OCI-LY7 (cell line): ENCODE data around the gene DAGLA.

Experiments used
- EZH2phosphoT487 ChIP-seq: fragments of 200-600 bp; sonication (generic); IDR thresholded peaks from 2 replicates; pipeline ENCODE4 v1.6.1; 2018; ENCODE audit warnings: low read depth, borderline replicate concordance, mild to moderate bottlenecking, mixed run types, antibody characterized with exemption, low read length, moderate library complexity, mixed read lengths
- TF ChIP-seq, protein P1 (sequence below): fragments of 200-600 bp; sonication (generic); conservative IDR thresholded peaks from 2 replicates; pipeline ENCODE4 v1.5.1; 2014; ENCODE audit warnings: mild to moderate bottlenecking, antibody characterized with exemption, low read length, moderate library complexity, mixed read lengths

DNA sequence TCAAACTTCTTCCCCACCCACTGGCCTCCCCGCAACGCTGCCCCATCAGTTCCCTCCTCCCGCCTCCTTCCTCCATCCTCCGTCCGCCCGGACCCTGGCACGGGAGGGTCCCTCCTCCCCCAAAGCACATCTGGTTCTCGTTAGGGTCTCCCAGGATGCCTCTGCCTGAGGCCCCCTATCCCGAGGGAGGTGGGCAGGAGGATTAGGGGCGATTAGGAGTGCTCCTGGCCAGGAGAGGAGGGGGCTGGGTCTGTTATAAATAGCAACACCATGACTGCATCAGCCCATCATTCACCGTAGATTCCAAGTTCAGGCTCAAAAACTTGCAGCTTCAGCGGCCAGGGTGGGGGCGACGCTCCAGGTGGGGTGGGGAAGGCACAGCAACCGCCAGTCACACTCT, 82.6 kb downstream of the DAGLA start:
- TF ChIP-seq, protein P1, sequence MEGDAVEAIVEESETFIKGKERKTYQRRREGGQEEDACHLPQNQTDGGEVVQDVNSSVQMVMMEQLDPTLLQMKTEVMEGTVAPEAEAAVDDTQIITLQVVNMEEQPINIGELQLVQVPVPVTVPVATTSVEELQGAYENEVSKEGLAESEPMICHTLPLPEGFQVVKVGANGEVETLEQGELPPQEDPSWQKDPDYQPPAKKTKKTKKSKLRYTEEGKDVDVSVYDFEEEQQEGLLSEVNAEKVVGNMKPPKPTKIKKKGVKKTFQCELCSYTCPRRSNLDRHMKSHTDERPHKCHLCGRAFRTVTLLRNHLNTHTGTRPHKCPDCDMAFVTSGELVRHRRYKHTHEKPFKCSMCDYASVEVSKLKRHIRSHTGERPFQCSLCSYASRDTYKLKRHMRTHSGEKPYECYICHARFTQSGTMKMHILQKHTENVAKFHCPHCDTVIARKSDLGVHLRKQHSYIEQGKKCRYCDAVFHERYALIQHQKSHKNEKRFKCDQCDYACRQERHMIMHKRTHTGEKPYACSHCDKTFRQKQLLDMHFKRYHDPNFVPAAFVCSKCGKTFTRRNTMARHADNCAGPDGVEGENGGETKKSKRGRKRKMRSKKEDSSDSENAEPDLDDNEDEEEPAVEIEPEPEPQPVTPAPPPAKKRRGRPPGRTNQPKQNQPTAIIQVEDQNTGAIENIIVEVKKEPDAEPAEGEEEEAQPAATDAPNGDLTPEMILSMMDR: no peak
- no peak for TF ChIP-seq EZH2phosphoT487
